Fibroblast of upper back skin (primary cell): ENCODE measurements around the gene TTC34.
"Not testable (repeated sequence)": the region's sequence is repeated elsewhere in the genome, so short reads cannot be mapped to it uniquely, and the experiment has no call there.

ENCODE experiments used
- DNase-seq: peaks from one replicate; pipeline ENCODE4 v3.0.0-alpha.2; 2013

TTC34 gene

DNA sequence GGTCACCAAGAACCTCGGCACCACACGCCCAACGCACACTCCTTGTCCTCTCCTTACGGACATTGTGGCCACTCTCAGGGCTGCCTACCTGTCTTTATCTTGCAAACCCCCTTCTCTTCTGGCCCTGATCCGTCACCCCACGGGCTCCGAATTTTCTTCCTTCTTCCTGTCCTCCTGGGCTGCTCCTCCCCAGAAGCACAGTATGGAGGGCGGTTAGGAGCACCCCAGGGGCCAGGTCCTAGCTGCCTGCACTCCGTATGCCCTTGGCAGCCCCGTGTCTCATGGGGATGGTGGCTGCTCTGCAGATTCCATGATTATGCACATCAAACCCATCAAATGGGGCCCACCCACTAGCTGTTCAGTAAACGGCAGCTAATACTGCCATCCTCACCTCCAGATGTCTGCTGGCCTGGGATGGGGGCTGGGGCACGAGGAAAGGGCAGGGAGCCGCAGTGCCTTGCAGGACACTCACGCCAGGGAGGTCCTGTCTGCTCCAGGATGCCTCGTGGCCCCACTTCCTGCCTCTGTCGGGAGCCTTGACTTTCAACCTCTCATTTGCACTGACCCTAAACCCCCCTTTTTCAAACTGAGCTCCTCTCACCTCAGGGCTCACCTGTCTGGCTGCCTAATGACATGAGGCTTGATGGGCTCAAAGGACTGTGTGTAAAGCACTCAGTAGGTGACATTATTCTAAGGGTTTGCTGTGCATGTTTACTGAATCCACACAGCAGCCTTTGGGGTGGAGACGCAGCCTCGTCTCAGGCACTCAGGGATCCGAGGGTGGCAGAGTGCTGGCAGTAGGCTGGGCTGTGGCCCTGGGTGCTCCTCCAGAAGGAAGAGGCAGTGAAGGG lies 4.4 kb downstream of the TTC34 start:
- no peak for DNase-seq

- DNase-seq = no peak
Observed at GRCh38 chr1:2795926-2796325, 5.6 kb downstream of the TTC34 start.

GRCh38 chr1:2791027-2791760 lies 10.3 kb downstream of the TTC34 start:
- no peak for DNase-seq

DNA sequence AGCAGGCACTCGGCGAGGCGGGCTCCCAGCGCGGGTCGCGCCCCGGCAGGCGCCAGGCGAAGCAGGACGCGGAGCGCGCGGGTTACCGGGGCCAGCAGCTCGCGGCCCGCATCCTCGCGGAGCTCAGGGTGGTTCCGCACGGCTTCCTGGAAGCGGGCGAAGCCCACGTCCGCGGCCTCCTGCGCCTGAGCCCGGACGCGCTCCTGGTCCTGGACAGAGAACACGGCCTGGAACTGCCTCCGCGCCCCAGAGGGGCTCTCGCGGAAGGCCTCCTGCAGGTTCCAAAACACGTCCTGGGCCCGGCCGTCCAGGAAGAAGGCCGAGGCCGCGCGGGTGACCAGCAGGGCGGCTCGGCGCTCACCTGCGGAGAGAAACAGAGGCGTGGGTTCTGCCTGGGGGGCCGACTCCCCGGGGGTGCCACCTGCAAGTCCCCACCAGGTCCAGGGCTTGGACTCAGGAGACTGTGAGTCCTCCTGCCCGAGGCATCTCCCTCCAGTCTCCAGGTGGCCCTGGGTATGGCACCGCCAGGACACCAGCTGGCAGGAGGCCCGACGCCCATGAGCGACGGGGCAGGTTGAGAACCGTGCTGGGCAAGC lies 11.4 kb downstream of the TTC34 start:
- DNase-seq = no peak

DNA sequence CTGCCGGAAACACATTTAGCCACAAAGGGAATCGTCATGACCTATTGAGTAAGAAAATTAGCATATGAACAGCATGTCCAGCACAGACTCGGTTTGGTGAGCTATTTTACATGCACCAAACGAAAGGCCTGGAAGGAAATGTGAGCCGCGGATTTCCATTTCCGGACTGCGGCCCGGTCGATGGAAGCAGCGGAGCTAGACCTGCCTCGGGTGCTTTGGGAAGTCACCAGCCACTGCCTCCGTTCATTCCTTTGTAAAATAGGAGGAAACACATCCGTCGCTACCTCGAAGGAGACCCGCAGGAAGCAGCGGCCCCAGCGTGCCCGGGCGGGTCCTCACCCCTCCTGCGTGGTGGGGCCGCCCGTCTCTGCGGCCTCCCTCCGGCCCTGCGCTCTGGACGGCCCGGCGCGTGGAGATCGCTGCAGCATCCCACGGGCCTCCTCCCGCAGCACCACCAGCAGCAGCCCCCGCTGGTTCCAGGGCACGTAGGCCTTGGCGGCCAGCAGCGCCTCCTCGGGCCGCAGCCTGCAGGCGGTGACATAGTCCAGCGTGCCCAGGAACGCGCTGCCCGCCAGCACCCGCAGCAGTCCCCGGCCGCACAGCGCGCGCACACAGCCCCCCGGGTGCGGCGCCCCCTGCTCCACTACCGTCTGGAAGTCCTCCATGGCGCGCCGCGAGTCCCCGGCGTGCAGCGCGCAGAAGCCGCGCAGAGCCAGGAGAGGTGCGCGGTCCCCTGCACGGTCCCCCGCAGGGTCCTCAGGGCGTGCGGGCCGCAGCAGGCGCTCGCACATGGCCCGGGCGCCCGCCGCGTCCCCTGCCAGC lies 12.1 kb downstream of the TTC34 start:
- DNase-seq = no peak

- no peak for DNase-seq
Observed at GRCh38 chr1:2788506-2789163, 12.9 kb downstream of the TTC34 start.

GRCh38 chr1:2787163-2787911 lies 14.2 kb downstream of the TTC34 start:
- no peak for DNase-seq

GRCh38 chr1:2786329-2787162 lies 14.9 kb downstream of the TTC34 start:
- no peak for DNase-seq

DNA sequence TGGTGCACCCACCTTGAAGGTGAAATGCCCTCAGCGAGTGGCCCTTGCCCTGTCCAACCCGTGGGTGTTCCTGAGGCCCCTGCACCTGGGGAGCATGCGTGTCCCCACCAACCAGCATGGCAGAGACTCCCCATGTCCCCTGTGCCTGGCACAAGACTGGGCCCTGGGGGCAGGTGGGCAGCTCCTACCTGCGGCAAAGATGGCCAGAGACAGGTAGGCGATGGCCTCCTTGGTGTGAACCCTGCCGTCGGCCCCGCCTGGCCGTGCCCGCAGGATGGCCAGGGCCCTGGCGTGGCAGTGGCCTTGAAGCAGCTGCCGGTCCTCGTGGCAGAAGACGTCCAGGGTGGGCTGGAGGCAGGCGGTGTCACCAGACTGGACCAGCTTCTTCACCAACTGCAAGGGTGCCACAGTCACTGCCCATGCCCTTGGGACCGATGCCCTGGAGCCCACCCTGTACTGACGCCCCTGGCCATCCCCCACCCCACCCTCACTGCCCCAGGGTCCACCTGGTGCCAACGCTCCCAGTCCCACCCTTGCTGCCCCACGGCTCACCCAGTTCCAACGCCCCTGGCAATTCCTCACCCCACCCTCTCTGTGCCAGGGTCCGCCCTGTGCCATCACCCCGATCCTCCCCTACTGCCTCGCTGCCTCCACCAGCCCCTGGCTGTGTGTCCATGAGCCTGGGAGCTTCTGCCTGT lies 15.7 kb downstream of the TTC34 start:
- DNase-seq = no peak

DNA sequence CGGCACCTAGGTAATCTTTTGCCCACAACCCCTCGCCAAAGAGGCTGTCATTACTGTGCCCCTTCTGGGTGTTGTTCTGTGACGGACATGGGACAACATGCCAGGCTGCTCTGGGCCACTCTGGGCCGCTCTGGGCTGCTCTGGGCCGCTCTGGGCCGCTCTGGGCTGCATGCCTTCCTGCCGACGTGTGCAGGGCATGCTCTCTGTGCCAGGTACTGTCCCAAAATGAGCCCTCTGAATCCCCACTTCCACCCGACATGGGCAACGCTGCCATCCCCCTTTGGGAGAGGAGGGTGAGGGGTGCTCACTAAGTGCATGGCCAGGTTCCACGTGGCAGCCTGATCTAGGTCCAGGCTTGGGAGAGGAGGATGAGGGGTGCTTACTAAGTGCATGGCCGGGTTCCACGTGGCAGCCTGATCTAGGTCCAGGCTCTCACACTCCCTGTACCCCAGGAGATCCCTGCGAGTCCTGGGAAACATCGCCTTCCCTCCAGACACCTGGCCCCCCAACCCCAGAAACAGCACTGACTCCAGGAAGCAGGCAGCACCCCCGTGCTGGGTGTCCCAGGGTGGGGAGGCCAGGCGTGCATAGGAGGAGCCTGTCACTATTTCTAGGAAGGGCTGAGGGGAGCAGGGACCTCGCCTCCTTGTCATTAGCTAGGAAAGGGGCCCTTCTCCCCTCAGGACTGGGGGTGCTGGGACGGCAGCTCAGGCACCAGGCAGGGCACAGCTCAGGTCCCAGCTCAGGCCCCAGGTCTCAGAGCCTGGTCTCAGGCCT lies 16.5 kb downstream of the TTC34 start:
- no peak for DNase-seq

DNA sequence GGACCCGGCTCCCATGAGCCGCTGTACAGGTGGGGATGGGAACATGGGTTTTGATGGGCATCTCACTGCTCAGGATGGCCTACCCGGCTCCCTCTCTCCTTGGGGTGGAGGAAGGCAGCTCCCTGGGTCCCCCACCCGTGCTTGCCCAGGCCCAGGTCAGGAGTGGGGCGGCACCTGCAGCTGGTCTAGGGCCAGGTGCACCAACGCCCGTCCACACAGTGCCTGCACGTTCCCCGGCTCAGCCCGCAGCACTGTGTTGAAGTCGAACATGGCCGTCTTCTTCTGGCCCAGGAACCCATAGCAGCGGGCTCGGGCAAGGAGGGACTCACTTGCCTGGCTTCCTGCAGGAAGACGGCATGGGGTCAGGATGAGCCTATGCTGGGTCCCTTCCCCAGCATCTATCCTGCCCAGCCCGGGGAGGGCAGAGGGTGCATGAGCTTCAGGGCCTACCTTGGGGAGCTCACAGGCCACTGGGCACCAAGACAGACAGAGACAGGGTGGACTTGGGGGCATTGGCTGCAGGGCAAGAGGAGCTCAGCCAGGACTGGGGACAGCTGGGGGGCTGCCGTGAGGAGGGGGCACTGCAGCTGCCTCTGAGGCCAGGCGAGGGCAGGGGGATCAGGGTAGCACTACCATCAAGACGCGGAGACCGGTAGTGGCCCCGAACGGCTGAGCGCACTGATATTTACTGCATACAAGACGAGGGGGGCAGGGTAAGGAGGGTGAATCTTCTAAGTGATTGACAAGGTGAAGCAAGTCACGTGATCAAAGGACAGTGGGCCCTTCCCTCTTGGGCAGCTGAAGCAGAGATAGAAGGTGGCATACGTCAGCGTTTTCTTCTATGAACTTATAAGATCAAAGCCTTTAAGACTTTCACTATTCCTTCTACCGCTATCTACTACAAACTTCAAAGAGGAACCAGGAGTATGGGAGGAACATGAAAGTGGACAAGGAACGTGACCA lies 17.8 kb downstream of the TTC34 start:
- no peak for DNase-seq

DNA sequence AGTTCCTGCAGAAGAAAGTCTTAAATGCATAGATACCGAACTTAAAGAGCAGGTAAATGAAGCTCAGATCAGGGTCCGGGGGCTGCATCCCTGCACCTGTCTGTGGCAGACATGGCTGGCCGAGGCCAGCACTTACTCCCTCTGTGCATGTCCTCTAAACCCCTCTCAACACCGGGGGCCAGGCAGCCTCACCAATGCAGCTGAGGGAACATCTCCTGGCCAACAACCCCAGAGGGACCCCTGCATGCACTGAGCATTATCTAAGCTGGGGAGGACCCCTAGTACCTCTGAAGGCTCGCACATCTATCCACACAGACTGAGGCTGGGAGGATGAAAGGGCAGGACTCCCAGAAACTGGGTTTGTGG lies 18.4 kb downstream of the TTC34 start:
- DNase-seq = no peak

- DNase-seq = no peak
Observed at GRCh38 chr1:2781627-2782026, 19.9 kb downstream of the TTC34 start.

DNA sequence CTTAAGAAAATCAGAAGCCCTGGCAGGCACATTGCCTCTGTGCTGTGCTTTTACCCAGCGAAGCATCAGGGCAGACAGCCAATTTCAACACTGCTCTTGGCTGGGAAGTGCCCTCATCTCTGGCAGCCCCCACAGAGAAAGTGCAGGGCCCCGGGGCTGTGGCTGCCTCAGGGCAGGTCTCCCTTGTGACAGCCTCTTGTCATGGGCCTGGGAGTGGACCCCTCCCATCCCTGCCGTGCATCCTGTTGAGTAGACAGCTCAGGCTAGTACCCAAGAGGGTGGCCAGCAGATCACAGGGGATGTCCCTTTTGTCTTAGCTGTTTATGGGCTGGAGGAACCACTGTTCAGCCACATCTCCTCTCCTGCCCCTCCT lies 23.3 kb downstream of the TTC34 start:
- DNase-seq = no peak

DNA sequence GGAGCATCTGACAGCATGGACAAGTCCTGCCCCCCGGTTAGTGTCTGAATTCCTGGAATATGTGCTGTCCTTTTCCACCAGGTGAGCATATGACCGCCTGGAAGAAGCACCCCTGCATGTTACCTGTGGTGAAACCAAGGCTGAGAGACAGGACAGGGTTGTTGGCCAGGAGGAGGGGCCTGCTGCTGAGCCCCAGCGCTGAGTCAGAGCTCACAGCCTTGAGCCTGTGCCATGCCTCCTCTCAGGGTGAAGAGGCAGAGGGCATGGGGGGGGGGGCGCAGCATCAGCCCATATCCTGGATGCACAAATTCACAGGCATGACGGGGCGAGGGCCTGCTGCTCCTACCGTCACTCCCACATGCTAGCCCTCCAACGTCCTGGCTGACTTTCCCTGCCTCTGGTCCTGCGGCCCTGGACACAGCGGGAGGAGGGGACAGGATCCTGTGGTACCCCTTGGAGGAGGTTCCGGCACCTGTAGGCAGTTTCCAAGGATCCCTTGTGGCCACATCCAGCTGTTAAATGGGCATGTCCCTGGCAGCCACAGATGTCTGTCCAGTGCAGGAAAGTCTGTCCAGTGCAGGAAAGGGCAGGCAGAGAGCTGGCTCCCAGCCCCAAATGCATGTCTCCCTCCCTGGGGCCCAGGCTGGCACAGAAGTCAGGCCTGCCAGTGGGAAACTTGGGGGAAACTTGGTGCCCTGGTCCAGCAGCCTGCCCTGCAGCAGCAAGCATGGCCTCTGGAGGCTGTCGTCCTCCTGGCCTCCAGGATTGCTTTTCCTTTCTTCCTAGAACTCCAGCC lies 23.9 kb downstream of the TTC34 start:
- DNase-seq = no peak

GRCh38 chr1:2775333-2775732 lies 26.2 kb downstream of the TTC34 start:
- not testable (repeated sequence) for DNase-seq

DNA sequence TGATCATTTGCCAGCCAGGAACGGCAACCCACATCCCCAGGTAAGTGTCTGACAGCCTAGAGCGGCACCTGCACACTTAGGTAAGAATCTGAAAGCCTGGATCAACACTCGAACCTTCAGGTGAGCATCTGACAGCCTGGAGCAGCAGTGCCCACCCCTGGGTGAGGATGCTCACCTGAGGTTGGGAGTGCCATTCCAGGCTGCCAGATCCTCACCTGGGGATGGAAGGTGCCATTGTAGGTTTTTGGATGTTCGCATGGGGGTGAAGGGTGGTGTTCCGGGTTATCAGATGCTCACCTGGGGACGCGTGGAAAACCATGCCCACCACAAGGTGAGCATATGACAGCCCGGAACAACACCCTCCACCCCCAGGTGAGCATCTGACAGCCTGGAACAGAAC lies 33.4 kb downstream of the TTC34 start:
- DNase-seq = not testable (repeated sequence)
